ENCODE data around the gene DLG2. TPM values are rescaled to one million over a fixed set of nuclear protein-coding genes. Genes with fewer than 3 reads are reported as not detected.

The DLG2 gene
- total RNA-seq, 1 donor from 2014 or later = 7.2 TPM

DNA sequence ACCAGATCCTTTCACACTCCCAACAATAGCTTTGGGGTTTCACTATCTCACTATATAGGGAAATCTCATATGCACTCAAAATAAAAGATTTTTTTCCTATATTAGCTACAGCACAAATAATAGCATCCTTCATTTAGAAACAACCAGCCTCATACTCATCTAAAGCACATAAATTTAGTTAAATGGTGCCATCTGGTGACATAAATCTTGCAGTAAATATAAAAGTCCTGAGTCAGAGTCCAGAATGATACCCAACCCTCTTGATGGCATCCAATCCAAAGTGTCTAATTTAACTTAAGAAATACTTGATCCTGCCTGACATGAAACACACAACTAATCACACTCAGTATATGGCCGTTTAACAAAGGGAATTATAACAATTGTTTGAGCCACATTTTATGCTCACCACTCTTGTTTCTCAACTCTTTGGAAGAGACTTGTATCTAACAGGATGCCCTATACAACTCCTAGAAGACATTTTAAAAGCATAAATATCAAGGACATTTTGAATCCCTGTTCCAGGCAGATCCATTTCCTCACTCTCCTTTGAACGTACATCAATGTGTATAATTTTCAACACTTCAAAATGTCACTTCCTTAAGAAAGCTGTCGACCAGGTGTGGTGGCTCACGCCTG lies 36.2 kb downstream of the DLG2 start:
- Histone ChIP-seq H3K27ac (no peak overlapping the region), H3K36me3 (no peaks in the 10 kb centered on the region), H3K4me3 (no peak overlapping the region), H3K9me3 (no peaks in the 10 kb centered on the region), H3K4me1 (no peaks in the 10 kb centered on the region), H3K27me3 (ENCODE audit: low read depth) (no peaks in the 10 kb centered on the region)
- intact Hi-C loops (cut with DNase I) = no loop called here
- TF ChIP-seq CTCF (IDR thresholded peaks at IDR 0.05) = no peak
- DNase-seq (no peak), ATAC-seq (no peak)

DNA sequence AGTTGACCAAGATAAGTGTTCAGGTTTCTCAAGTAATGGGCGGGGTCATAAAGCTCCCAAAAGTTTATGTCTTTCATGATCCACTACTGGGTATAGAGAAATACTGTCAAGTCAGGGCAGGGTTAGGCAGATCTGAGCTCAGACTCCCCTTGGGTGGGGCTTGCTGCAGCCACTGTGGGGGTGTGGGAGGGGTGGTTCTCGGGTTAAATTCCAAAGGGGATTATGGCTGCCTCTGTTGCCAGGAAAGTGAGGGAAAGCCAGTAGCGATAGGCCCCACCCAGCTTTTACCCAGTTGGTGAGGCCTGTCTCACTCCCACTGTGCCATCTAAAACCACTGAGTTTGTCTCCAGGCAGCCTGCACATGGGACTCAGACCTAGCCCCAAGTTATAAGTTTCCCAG lies 37.8 kb downstream of the DLG2 start:
- Histone ChIP-seq H3K27ac (no peak overlapping the region), H3K9me3 (no peaks in the 10 kb centered on the region), H3K27me3 (ENCODE audit: low read depth) (no peaks in the 10 kb centered on the region), H3K4me3 (no peak overlapping the region), H3K36me3 (no peaks in the 10 kb centered on the region), H3K4me1 (no peaks in the 10 kb centered on the region)
- intact Hi-C loops (cut with DNase I) = no loop called here
- DNase-seq = no peak
- no peak for TF ChIP-seq CTCF (IDR thresholded peaks at IDR 0.05)
- no peak for ATAC-seq

DNA sequence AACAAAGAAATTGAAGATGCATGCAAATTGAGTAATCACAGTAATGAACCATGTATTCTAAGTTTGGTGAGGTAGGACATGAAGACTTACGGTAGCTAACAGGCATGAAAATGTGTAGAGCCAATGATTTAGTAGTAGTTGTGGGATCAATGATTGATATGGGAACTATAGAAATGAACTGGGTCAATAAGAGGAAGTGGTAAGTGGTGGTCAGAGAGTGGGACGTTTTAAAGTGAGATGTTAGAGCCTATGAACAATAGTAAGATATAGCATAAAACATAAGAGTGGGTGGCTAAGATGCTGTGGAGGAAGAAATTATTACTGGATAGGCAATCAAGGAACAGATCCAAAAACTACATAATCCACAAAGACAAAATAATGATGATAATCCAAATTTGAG lies 45.0 kb downstream of the DLG2 start:
- intact Hi-C loops (cut with DNase I) = no loop called here
- peaks cover 4% of the 10 kb centered on the region for H3K9me3 ChIP-seq
- DNase-seq = no peak
- ATAC-seq = no peak
- no peaks in the 10 kb centered on the region for H3K27me3 ChIP-seq (ENCODE audit: low read depth)
- TF ChIP-seq CTCF (IDR thresholded peaks at IDR 0.05) = no peak
- no peak overlapping the region for H3K4me3 ChIP-seq
- no peaks in the 10 kb centered on the region for H3K36me3 ChIP-seq
- no peak overlapping the region for H3K27ac ChIP-seq
- no peaks in the 10 kb centered on the region for H3K4me1 ChIP-seq

DNA sequence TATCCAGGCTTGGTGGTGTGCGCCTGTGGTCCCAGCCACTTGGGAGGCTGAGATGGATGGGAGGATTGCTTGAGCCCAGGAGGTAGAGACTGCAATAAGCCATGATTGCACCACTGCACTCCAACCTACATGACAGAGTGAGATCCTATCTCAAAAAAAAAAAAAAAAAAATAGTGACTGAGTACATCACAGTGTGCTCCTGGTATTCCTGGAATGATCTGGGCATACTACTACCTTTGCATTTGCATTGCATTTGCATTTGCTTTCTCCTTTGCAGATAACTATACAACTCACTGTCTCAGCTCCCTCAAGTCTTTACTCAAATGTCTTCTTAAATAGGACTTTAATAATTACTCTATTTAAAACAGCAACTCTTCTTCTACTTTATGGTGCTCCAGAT lies 51.8 kb downstream of the DLG2 start:
- Histone ChIP-seq H3K36me3 (no peaks in the 10 kb centered on the region), H3K4me3 (no peak overlapping the region), H3K9me3 (peaks cover 4% of the 10 kb centered on the region), H3K27me3 (ENCODE audit: low read depth) (no peaks in the 10 kb centered on the region), H3K4me1 (no peaks in the 10 kb centered on the region), H3K27ac (no peak overlapping the region)
- ATAC-seq (no peak), DNase-seq (no peak)
- TF ChIP-seq CTCF (IDR thresholded peaks at IDR 0.05) = no peak
- intact Hi-C loops (cut with DNase I) = no loop called here

DNA sequence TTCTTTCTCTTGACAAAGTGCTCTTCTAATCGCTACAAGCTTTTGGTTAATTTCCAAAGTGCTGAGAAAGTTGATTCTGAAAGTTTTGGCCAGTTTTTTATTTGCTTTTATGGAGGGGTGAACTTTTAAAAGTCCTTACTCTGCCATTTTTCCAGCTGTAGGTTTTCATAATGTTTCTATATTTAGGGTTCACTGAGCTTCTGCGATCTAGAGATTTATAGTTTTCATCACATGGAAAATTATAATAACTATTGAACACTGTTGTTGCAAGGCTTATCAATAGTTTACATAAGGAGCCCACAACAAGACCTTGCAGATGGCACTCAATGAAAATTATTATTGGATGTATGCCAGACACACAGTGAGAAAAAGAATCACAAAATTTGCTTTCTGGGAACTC lies 55.1 kb downstream of the DLG2 start:
- H3K9me3 ChIP-seq = no peaks in the 10 kb centered on the region
- no peak for ATAC-seq
- DNase-seq = no peak

More for the DNA sequence above, 55.1 kb downstream of the DLG2 start:
- no peak overlapping the region for H3K4me3 ChIP-seq
- intact Hi-C loops (cut with DNase I) = no loop called here
- no peaks in the 10 kb centered on the region for H3K27me3 ChIP-seq (ENCODE audit: low read depth)
- H3K4me1 ChIP-seq = no peaks in the 10 kb centered on the region
- no peak for TF ChIP-seq CTCF (IDR thresholded peaks at IDR 0.05)
- H3K27ac ChIP-seq = no peak overlapping the region
- no peaks in the 10 kb centered on the region for H3K36me3 ChIP-seq
